HG03457 (cell line): ENCODE results near the gene CRYGN.

ENCODE experiments used
- ATAC-seq: cut with Tn5 transposase; IDR thresholded peaks from one replicate; pipeline ENCODE4 v1.9.1; 2021; ENCODE audit warnings: moderate number of reproducible peaks; ENCODE audit not compliant: unreplicated experiment

CRYGN gene

DNA sequence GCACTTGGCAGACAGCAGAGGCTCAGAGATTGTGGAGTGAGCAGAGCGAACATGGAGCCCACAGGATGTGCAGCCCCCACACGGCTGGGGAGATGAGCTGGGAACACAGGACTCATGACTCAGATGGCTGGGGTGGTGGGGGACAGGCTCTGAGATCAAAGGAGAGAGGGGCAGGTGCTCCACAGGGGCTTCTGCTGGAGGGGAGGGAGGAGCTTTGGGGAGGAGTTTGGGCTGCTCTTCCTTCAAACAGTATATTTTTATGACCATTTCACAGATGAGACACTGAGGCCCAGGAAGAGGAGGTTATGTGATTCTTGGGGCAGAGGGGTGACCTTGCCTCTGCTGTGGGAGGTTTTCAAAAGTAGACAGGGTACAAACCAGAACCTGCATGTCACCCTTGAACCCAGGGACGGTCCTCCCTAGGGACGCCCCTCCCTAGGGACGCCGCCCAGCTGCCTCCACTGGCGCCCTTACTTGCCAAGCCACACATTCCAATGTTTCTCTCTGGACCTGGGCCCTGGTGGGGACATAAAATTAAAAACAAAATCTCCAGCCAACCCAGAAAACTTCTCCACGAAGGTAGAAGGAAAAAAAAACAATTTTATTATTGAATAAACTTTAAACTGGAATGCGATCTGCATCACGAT, 981 bp upstream of the CRYGN start:
- ATAC-seq: no peak

DNA sequence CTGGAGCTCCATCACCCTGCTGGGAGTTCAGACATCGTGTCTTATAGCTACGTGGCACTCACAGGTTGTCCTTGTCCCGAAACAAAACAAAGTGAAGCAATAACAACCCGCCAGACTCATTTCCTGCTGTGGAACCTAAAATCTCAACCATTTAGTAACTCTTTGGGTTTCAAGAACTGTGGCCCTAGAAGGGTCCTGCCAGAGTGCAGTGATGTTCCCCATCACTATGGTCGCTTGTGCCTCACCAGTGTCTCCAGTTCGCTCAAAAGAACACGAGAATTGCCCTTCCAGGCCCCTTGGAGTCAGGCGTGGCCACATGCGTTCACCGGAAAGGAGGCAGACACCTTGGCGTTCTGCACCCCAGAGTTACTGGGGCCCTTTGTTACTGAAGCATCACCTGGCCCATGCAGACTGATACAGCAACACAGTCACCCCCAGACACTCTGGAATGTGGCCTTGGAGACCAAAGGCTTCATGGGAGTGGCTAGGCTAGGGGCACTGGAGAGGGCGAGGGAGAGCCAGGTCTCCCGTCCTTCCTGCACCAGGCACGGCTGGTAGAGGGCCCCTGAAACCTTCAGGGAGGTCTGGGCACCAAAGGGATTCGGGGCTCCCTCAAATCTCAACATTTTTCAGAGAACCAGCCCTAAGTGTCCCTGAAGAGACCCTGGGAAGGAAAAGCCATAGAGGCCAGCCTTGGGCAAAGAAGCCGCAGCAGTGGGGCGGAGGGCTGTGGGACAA, 908 bp downstream of the CRYGN start:
- no peak for ATAC-seq

- ATAC-seq: no peak
Measured at GRCh38 chr7:151437866-151438516, 1.9 kb downstream of the CRYGN start.

DNA sequence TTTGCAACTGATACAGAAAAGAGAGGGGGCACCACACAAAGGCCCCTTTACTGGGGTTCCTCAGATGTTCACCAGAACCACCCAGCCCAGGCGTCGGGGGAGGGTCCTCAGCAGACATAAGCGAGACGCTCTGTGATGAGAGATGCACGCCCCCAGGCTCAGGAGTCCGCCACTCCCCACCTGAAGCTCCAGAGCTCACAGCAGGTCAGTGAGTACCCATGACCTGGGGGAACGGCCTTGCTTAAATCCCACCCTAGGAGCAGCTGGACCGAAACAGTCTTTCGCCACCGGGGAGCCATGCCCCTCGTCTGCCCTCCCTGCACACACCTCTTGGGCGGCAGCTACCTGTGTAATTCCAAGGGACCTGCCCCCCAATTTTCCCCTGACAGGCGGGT, 2.8 kb downstream of the CRYGN start:
- no peak for ATAC-seq

- no peak for ATAC-seq
Measured at GRCh38 chr7:151436446-151437158, 3.3 kb downstream of the CRYGN start.

DNA sequence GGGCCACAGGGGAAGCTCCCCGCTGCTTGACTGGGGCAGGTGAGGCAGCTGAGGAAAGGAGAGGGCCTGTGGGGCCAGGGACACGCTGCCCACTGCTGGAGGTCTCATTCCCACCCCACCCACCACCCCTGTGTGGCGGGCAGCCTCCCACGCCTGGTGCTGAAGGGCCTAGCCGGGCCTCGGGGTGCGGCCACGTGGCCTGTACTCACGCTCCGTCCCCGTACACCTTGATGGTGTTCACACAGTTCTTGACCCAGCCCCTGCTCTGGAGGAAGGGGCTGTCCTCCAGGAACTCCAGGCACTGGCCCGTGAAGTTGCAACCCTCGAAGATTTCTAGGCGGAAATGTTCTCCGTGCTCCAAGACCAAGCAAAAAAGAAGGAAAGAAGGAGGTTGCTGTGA, 4.0 kb downstream of the CRYGN start:
- ATAC-seq: no peak

DNA sequence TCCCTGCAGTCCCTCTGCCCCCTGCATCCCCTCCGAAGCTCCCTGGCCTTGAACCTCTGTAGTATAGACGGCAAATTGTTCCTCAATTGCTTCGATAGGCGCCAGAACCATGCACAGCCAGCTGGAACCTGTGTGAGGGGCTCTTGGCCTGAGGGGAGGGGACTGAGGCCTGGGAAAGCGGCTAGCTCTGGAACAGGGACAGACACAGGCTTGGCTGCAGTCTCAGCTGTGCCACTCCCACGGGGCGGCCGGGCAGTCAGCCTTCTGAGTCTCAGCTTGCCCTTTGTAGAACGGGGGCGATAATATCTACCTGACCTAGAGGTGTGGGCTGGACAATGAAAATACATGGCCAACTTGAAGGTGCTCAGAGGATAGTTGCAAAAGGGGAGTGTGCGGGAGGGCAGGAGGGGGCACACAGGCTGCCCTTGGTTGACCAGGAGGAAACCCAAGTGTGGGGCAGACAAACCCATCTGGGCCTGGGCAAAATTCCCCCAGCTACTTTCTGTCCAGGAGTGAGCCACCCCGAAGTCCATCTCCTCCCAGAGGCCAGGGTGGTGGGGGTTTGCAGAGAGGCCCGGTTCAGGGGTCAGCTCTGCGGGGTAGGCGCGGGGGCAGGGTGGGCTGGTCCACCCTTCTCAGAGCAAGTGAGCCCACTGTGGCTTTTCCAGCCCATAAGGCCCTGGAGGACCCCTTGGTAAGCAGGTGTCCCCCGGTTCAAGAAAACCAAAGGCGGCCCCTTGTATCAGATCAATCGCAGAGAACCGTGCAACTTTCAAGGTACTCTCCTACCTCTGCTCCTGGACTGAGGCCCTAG, 4.6 kb downstream of the CRYGN start:
- ATAC-seq: no peak

DNA sequence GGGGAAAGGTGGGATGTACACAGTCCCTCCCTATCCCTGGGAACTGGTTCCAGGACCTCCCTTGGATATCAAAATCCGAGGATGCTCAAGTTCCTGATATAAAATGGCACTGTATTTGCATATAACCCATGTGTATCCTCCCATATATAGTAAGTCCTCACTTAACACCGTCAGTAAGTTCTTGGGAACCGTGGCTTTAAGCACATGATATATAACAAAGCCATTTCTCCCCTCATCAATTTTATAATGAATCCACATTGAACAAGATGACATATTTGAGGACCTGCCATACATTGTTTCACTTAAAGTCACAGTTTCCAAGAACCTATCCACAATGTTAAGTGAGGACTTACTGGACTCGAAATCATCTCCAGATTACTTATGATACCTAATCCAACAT, 5.4 kb downstream of the CRYGN start:
- no peak for ATAC-seq

GRCh38 chr7:151433721-151434400, 6.1 kb downstream of the CRYGN start:
- ATAC-seq: no peak

DNA sequence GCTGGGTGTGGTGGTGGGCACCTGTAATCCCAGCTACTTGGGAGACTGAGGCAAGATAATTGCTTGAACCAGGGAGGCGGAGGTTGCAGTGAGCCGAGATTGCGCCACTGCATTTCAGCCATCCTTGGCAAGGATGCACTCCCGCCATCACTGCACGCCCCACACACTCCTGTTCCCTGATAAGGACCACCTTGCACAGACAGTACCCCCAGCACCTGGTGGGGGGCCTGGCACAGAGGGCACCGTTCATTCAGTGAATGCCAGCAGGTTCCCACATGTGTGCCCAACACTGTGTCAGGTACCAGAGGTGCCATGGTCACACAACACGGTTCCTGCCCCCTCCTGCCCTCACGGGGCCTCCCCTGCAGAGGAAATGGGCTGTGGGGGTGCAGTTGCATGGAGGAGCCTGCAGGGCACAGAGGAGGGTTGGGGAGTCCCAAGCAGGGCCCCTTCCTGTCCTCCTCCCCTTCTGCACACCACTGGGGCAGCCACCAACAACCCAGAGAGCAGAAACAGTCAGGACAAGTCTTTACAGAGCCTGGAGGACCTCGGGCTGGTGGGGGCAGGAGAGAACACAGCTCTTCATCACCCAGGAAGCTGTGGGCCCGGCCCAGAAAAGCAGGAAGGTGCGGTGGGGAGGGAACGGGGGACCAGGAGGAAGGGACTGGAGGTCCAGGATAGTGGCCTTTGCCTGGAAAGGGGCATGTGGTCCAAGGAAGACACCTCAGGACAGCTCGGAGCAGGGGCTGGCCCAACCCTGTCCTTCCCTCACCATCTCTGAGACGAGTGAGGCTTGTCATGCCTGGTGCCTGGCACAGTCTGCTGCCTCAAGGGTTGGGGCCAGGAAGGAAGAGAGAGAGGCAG, 7.1 kb downstream of the CRYGN start:
- no peak for ATAC-seq

DNA sequence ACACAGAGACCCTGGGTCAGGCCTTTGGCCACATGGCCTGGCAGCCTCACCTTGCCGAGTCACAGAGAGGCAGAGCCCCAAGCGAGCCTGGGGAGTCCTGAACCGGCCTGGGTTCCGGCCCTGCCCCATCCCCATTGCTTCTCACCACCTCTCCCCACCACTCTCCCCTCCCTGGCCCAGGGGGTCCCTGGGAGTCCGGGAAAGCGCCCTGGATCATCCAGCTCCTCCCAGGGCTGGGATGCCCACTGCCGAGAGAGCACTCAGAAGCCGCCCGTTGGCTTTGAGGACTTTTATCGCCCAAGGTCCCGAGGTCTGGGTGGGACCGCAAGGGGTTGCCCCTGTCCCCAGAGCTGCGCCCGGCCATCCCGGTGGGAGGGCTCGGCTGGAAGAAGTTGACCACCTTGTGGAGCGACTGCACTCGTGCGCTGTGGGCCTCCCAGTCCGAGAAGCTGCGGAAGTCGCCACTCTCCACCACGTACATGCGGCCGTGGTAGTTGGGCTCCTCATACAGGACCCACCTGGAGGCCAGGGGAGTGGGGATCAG, 8.1 kb downstream of the CRYGN start:
- no peak for ATAC-seq

- ATAC-seq: no peak
Measured at GRCh38 chr7:151431281-151431767, 8.6 kb downstream of the CRYGN start.

DNA sequence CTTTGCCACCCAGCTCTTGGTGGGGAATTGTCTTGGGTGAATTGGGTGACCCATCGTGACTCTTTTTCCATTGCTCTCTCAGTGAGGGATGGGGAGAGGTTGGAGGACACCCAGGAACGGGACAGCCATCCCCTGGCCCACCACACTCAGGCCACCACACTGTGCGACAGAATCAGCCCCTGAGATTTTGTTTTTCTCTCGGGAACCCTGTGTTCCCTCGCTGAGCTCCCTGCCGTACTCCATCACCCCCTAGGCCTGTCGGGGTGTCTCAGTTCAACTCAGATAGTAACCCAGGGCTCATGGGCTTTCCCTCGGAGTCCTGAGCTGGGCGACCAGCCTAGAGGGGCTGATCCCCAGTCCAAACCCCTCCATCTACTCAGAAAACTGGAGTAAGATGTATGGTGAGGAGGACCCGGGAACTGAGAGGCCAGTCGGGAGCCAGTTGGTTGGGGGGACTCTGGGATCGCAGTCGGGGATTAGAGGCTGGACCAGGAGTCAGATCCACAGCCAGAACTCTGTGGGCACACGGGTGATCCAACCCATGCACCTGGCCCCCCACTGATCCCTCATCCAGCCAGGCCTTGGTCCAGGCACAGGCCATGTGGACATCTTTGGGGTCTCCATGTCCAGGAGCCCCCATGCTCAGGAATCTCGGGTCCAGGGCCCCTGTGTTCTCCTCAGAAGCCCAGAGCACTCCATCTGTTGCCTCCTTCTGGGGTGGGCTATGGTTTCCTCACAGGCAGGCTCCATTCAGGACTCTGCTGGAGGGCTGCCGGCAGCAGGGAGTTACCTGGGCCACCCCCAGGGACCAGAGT, 9.3 kb downstream of the CRYGN start:
- no peak for ATAC-seq

DNA sequence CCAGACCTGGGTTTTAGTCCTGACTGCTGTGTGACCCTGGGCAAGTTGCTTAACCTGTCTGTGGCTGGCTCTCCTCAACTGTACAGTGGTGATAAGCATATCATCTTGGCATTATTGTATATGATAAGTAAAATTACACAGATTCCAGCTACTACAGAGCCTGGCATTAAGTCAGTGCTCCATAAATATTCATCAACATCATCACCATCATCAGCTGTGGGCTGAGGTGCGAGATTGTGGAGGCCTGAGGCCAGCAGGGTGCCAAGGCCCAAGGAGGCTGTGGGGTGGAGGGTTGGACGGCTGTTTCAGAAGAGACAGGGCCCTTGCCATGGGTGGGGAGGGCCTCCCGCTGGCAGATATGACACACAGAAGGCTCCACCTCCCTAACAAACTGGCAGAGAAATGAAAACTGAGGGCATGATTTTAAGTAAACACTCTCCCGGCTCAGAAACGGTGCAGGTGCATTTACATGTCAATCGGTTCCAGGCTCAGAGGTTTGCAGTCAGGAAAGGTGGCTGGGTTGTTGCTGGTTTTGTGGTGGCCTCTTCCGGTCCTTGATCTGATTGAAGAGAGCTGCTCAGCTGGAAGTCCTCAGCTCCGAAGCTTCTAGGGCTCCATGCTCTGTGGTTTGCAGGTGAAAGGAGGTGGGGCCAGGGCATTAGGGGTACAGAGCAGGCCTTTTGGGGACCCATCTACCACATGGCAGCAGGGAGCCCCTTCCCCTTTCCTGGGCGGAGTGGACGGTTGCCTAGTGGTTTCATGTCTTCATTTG, 10.2 kb downstream of the CRYGN start:
- ATAC-seq: no peak

GRCh38 chr7:151429237-151429559, 10.7 kb downstream of the CRYGN start:
- no peak for ATAC-seq

GRCh38 chr7:151428378-151429236, 11.3 kb downstream of the CRYGN start:
- no peak for ATAC-seq
